Trophoblast cell (in vitro differentiated cells and primary cell): ENCODE data around the gene CEACAM1.

ENCODE experiments used
- DNase-seq, 2 donors: peaks; one replicate each; pipeline ENCODE4 v3.0.0-alpha.2; 2016
- H2AFZ ChIP-seq: 2 replicates; pipeline ENCODE4 v1.6.1; 2013; ENCODE audit warnings: low read length, moderate library complexity, mild to moderate bottlenecking; ENCODE audit not compliant: insufficient read depth, poor library complexity
- H2AK5ac ChIP-seq: 2 replicates; pipeline ENCODE4 v1.6.1; 2013; ENCODE audit warnings: mild to moderate bottlenecking, low read length
- H2BK120ac ChIP-seq: 2 replicates; pipeline ENCODE4 v1.6.1; 2013; ENCODE audit warnings: low read length, mild to moderate bottlenecking, moderate library complexity; ENCODE audit not compliant: insufficient read depth, poor library complexity
- H2BK12ac ChIP-seq: 2 replicates; pipeline ENCODE4 v1.6.1; 2013; ENCODE audit warnings: mild to moderate bottlenecking, low read length, moderate library complexity
- H2BK5ac ChIP-seq: 2 replicates; pipeline ENCODE4 v1.6.1; 2013; ENCODE audit warnings: low read length, low read depth, moderate library complexity, mild to moderate bottlenecking; ENCODE audit not compliant: poor library complexity
- H3K14ac ChIP-seq: 2 replicates; pipeline ENCODE4 v1.6.1; 2013; ENCODE audit warnings: mild to moderate bottlenecking, low read length
- H3K18ac ChIP-seq: 2 replicates; pipeline ENCODE4 v1.6.1; 2013; ENCODE audit warnings: mild to moderate bottlenecking, low read length
- H3K23ac ChIP-seq: 2 replicates; pipeline ENCODE4 v1.6.1; 2013; ENCODE audit warnings: low read length
- H3K27ac ChIP-seq: 2 replicates; pipeline ENCODE4 v1.5.1; 2013; ENCODE audit warnings: low read depth, mild to moderate bottlenecking, inconsistent platforms, low read length, moderate library complexity
- H3K27me3 ChIP-seq: 2 replicates; pipeline ENCODE4 v1.6.1; 2013; ENCODE audit warnings: inconsistent platforms, mild to moderate bottlenecking, low read length, moderate library complexity; ENCODE audit not compliant: insufficient read depth
- H3K36me3 ChIP-seq, 2 experiments: 1 replicate in 1 of 2; 2 replicates in 1 of 2; pipeline ENCODE4 v1.6.1; 2013; ENCODE audit warnings: low read length in 2 of 2, mild to moderate bottlenecking in 2 of 2, moderate library complexity in 1 of 2; ENCODE audit not compliant: insufficient read depth in 2 of 2, control insufficient read depth in 1 of 2
- H3K4ac ChIP-seq: 2 replicates; pipeline ENCODE4 v1.6.1; 2013; ENCODE audit warnings: low read depth, mild to moderate bottlenecking, low read length, moderate library complexity
- H3K4me1 ChIP-seq, 2 experiments: 1 replicate in 1 of 2; 2 replicates in 1 of 2; pipeline ENCODE4 v1.6.1; 2013; ENCODE audit warnings: low read length in 2 of 2, mild to moderate bottlenecking in 2 of 2, moderate library complexity in 1 of 2; ENCODE audit not compliant: insufficient read depth in 2 of 2, control insufficient read depth in 1 of 2
- H3K4me2 ChIP-seq: 2 replicates; pipeline ENCODE4 v1.6.1; 2013; ENCODE audit warnings: inconsistent platforms, mild to moderate bottlenecking, low read length, moderate library complexity
- H3K4me3 ChIP-seq: 2 replicates; pipeline ENCODE4 v1.5.1; 2013; ENCODE audit warnings: mild to moderate bottlenecking, low read depth, low read length, inconsistent platforms
- H3K79me1 ChIP-seq: one replicate; pipeline ENCODE4 v1.6.1; 2013; ENCODE audit warnings: low read length
- H3K79me2 ChIP-seq: 2 replicates; pipeline ENCODE4 v1.6.1; 2013; ENCODE audit warnings: low read length, mild to moderate bottlenecking; ENCODE audit not compliant: control insufficient read depth, insufficient read depth, poor library complexity
- H3K9ac ChIP-seq: 2 replicates; pipeline ENCODE4 v1.6.1; 2013; ENCODE audit warnings: mild to moderate bottlenecking, low read length
- H3K9me3 ChIP-seq: 2 replicates; pipeline ENCODE4 v1.6.1; 2013; ENCODE audit warnings: low read depth, mild to moderate bottlenecking, control low read depth, inconsistent platforms, low read length; ENCODE audit not compliant: insufficient read depth
- H4K12ac ChIP-seq: 2 replicates; pipeline ENCODE4 v1.6.1; 2013; ENCODE audit warnings: low read depth, mild to moderate bottlenecking, low read length, moderate library complexity
- H4K8ac ChIP-seq: 2 replicates; pipeline ENCODE4 v1.6.1; 2013; ENCODE audit warnings: low read depth, mild to moderate bottlenecking, low read length, moderate library complexity
- H4K91ac ChIP-seq: one replicate; pipeline ENCODE4 v1.6.1; 2013; ENCODE audit warnings: low read depth, mild to moderate bottlenecking, low read length, moderate library complexity
- WGBS: extraction: QIAGEN DNeasy Blood & Tissue Kit; methylation state at CpG from one replicate; pipeline ENCODE4 v1.1.7; 2013; ENCODE audit warnings: missing lambda C conversion rate; ENCODE audit not compliant: insufficient read length, insufficient coverage; ENCODE audit errors: extremely low coverage; 5-methylcytosine and 5-hydroxymethylcytosine counted together

The CEACAM1 gene

DNA sequence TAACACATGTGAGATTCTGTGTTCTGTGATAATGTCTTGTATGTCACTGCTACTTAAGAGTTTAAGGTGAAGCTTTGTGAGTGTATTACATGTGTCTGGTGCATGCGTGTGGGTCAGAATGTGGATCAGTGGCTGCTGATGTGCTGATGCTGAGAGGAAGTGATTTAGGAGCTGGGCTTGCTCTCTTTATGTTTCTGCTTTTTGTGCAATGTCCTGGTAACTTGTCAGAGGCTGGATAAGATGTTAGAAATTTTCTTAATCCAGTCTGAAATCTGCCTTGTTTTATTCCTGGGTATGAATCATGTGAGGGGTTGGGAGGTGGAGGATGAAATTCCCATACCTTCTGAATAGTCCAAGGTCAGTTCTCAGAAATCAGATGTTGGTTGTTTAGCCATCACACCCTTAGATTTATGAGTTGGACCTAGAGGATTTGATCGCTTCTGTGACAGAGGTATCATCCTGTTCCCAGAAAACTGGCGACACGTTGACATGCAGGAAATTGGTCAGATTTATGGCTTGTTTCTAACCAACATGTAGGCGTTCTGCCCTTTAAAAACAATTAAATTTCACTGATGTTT is 61.0 kb downstream of the CEACAM1 start:
- H3K4me2 ChIP-seq, result no peak overlapping the region
- H3K36me3 ChIP-seq, result no peaks in the 10 kb centered on the region
- WGBS, result no CpG with 5 or more reads among the region's 5 CpGs

DNA sequence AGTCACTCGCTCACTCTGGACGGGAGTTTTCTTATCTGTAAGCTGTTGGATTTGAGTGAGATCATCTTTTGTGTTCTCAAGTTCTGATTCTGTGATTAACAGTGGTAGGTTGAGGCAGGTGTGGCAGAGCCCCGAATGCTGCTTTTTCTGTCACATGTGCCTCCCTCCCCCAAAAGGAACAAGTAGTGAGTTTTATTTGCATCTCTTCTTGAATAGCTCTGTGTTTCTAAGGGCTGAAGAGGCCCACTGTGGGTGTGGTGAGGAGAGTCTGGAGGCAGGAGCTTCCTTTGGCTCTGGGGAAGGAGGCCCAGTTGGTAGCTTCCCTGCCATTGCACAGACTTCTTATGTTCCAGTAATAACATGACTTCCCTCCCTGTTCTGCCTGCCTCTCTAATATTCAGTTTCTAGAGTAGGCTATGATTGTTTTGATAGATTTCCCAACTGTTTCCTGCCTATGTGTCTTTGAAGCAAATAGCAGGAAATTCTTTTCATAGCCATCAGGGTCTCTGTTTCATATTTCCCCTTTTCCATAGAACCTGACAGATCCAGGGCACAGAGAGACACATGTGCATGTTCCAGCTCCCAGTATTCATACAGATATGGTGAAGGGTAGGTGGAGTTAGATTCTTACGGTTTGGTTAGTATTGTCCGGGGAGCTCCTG is 61.6 kb downstream of the CEACAM1 start:
- no peak overlapping the region for H2AK5ac ChIP-seq
- no peak overlapping the region for H3K9ac ChIP-seq
- H3K4me1 ChIP-seq, result peaks cover 3 to 8% of the 10 kb centered on the region in 2 experiments
- no peak overlapping the region for H4K12ac ChIP-seq
- no peak overlapping the region for H2BK5ac ChIP-seq
- H4K91ac ChIP-seq, result no peak overlapping the region
- H3K4ac ChIP-seq, result no peak overlapping the region
- DNase-seq, result no peak
- no peak overlapping the region for H2BK120ac ChIP-seq
- H3K9me3 ChIP-seq, result no peaks in the 10 kb centered on the region
- no peak overlapping the region for H3K18ac ChIP-seq
- H3K14ac ChIP-seq, result no peak overlapping the region
- no peak overlapping the region for H3K4me2 ChIP-seq
- H3K27ac ChIP-seq, result no peak overlapping the region
- no peak overlapping the region for H3K23ac ChIP-seq
- no peak overlapping the region for H4K8ac ChIP-seq
- no CpG with 5 or more reads among the region's 5 CpGs for WGBS
- H3K79me2 ChIP-seq, result no peaks in the 10 kb centered on the region
- H3K79me1 ChIP-seq, result peaks cover 2% of the 10 kb centered on the region
- H3K36me3 ChIP-seq, result no peaks in the 10 kb centered on the region
- H2AFZ ChIP-seq, result no peak overlapping the region
- no peak overlapping the region for H3K4me3 ChIP-seq
- H2BK12ac ChIP-seq, result no peak overlapping the region
- peaks cover 2% of the 10 kb centered on the region for H3K27me3 ChIP-seq

More for the DNA sequence above, 61.0 kb downstream of the CEACAM1 start:
- H3K18ac ChIP-seq, result no peak overlapping the region
- H4K8ac ChIP-seq, result no peak overlapping the region
- H2BK120ac ChIP-seq, result no peak overlapping the region
- no peak overlapping the region for H4K91ac ChIP-seq
- no peak overlapping the region for H2AFZ ChIP-seq
- H3K14ac ChIP-seq, result no peak overlapping the region
- H2BK5ac ChIP-seq, result no peak overlapping the region
- no peak overlapping the region for H2AK5ac ChIP-seq
- no peak overlapping the region for H3K4me3 ChIP-seq
- H2BK12ac ChIP-seq, result no peak overlapping the region
- no peak overlapping the region for H3K27ac ChIP-seq
- no peak overlapping the region for H3K4ac ChIP-seq
- peaks cover 3 to 8% of the 10 kb centered on the region in 2 experiments for H3K4me1 ChIP-seq
- no peaks in the 10 kb centered on the region for H3K9me3 ChIP-seq
- peaks cover 2% of the 10 kb centered on the region for H3K27me3 ChIP-seq
- no peak overlapping the region for H3K23ac ChIP-seq
- peaks cover 2% of the 10 kb centered on the region for H3K79me1 ChIP-seq
- no peak overlapping the region for H3K9ac ChIP-seq
- no peak overlapping the region for H4K12ac ChIP-seq
- H3K79me2 ChIP-seq, result no peaks in the 10 kb centered on the region
- no peak for DNase-seq

GRCh38 chr19:42465827-42466280 is 62.4 kb downstream of the CEACAM1 start:
- Histone ChIP-seq H2BK12ac (no peak overlapping the region), H3K27me3 (peaks cover 2% of the 10 kb centered on the region), H2BK120ac (no peak overlapping the region), H2AFZ (no peak overlapping the region), H3K79me2 (no peaks in the 10 kb centered on the region), H3K36me3 (no peaks in the 10 kb centered on the region), H4K12ac (no peak overlapping the region), H3K4ac (no peak overlapping the region), H3K4me1 (peaks cover 3 to 8% of the 10 kb centered on the region in 2 experiments), H4K8ac (no peak overlapping the region), H2AK5ac (no peak overlapping the region), H3K23ac (no peak overlapping the region), H3K4me2 (no peak overlapping the region), H3K9ac (no peak overlapping the region), H4K91ac (no peak overlapping the region), H3K18ac (no peak overlapping the region), H3K4me3 (no peak overlapping the region), H3K9me3 (no peaks in the 10 kb centered on the region), H3K14ac (no peak overlapping the region), H2BK5ac (no peak overlapping the region), H3K79me1 (peaks cover 2% of the 10 kb centered on the region), H3K27ac (no peak overlapping the region)
- DNase-seq, result no peak
- no CpG with 5 or more reads among the region's 5 CpGs for WGBS

GRCh38 chr19:42461700-42462324 is 66.5 kb downstream of the CEACAM1 start:
- Histone ChIP-seq H3K4me3 (no peak overlapping the region), H3K9ac (no peak overlapping the region), H3K79me2 (no peaks in the 10 kb centered on the region), H2AFZ (no peak overlapping the region), H3K27me3 (peaks cover 2% of the 10 kb centered on the region), H3K14ac (no peak overlapping the region), H3K27ac (no peak overlapping the region), H3K4me2 (no peak overlapping the region), H3K36me3 (no peaks in the 10 kb centered on the region), H4K91ac (no peak overlapping the region), H2BK120ac (no peak overlapping the region), H2BK12ac (no peak overlapping the region), H3K4me1 (no peaks in the 10 kb centered on the region), H3K4ac (no peak overlapping the region), H3K79me1 (no peaks in the 10 kb centered on the region), H4K8ac (no peak overlapping the region), H4K12ac (no peak overlapping the region), H3K23ac (no peak overlapping the region), H2BK5ac (no peak overlapping the region), H3K18ac (no peak overlapping the region), H3K9me3 (no peaks in the 10 kb centered on the region), H2AK5ac (no peak overlapping the region)
- DNase-seq, result no peak
- WGBS, result no CpG with 5 or more reads among the region's 4 CpGs
